Measurements from ENCODE around the gene MRPS14. TPM values are rescaled to one million over a fixed set of nuclear protein-coding genes. Genes with fewer than 3 reads are reported as not detected.

Gene MRPS14
- total RNA-seq, 2 experiments from 2014 or later, result 43.7 to 44.7 TPM

GRCh38 chr1:174991473-174991872, 31.8 kb downstream of the MRPS14 start:
- CTCF ChIA-PET, result interaction anchor here (1.2 kb wide), 1 partner anchor 21 kb away, joined by 3 read pairs; no protein-coding TSS in a partner anchor
- POLR2A ChIA-PET, result interaction anchor here (0.6 kb wide), 1 partner anchor 191 kb away, joined by 4 read pairs; no protein-coding TSS in a partner anchor

DNA sequence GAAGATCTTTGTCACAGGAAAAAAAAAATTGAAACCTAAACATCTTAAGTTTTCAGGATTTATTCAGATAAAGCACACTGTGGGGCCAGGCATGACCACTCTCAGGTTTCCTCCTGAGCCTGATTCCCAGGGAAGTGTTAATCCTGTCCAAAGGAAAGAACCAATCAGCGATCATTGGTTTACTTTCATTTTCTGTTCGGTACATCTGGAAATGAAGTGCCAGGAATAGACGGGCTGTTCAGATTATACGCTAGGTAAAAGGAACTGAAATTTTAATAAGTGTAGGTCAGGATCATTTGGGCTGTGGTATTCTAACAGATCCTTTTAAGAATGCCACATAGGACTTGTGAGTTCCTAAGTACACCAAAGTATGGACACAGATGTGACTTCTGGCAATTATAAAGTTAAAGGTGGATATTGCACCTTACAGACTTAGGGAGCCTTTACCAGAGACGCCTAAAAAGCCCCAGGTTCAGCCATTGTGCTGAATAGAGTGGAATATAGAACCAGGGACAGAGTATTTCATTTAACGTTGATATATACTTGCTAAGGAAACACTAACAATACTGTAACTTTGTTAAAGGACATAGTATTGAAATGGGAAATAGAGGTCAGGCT, 32.7 kb downstream of the MRPS14 start:
- POLR2A ChIA-PET, result no interaction called here
- CTCF ChIA-PET, result interaction anchor here (1.4 kb wide), 1 partner anchor 10 kb away, joined by 5 read pairs; no protein-coding TSS in a partner anchor

DNA sequence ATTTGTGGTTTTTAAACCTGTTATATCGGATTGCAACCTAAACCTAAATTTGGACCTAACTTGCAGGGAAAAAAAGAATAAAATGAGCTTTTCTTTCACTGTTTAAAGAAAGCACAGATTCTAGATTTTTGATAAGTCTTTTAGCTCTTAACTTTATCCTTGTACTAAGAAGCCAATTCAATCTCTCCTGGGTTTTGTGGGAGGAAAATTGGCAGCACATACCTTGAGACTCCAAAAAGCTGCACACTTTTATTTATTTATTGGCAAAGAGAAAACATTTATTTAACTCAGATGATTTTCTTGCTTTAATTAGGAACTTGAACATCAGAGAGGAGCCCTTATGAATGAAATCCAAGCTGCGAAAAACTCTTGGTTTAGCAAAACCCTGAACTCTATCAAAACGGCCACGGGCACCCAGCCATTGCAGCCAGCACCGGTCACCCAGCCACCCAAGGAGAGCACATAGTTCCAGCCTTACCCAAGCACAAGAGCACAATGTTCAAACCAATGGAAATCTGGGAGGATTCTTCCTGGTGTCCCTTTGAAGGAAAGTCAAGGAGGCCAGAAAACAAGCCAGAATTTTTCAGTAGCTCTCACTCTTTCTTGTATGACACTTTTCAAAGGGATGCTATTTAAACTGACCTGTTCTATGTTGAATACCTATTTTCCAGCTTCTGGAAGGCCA, 33.5 kb downstream of the MRPS14 start:
- CTCF ChIA-PET, result interaction anchor here (1.4 to 1.5 kb wide), 2 partner anchors 11 to 24 kb away, joined by 4 to 5 read pairs; no protein-coding TSS in a partner anchor

GRCh38 chr1:174988986-174989385, 34.2 kb downstream of the MRPS14 start:
- ChIA-PET CTCF (interaction anchor here (1.4 to 1.5 kb wide), 2 partner anchors 11 to 23 kb away, joined by 4 to 5 read pairs; no protein-coding TSS in a partner anchor), POLR2A (interaction anchor here (0.6 to 1.0 kb wide), 2 partner anchors 10 to 12 kb away, joined by 3 read pairs; no protein-coding TSS in a partner anchor)

More for the DNA sequence above, 33.5 kb downstream of the MRPS14 start:
- POLR2A ChIA-PET, result interaction anchor here (1.0 kb wide), 1 partner anchor 9 kb away, joined by 3 read pairs; no protein-coding TSS in a partner anchor

- CTCF ChIA-PET, result interaction anchor here (1.5 kb wide), 1 partner anchor 22 kb away, joined by 4 read pairs; no protein-coding TSS in a partner anchor
- POLR2A ChIA-PET, result interaction anchor here (0.6 to 1.0 kb wide), 2 partner anchors 11 to 12 kb away, joined by 3 read pairs; no protein-coding TSS in a partner anchor
Observed at GRCh38 chr1:174988539-174988938, 34.7 kb downstream of the MRPS14 start.

- ChIA-PET CTCF (interaction anchor here (2.1 kb wide), 1 partner anchor 8 kb away, joined by 5 read pairs; no protein-coding TSS in a partner anchor), POLR2A (no interaction called here)
Observed at GRCh38 chr1:174984952-174985351, 38.3 kb downstream of the MRPS14 start.

DNA sequence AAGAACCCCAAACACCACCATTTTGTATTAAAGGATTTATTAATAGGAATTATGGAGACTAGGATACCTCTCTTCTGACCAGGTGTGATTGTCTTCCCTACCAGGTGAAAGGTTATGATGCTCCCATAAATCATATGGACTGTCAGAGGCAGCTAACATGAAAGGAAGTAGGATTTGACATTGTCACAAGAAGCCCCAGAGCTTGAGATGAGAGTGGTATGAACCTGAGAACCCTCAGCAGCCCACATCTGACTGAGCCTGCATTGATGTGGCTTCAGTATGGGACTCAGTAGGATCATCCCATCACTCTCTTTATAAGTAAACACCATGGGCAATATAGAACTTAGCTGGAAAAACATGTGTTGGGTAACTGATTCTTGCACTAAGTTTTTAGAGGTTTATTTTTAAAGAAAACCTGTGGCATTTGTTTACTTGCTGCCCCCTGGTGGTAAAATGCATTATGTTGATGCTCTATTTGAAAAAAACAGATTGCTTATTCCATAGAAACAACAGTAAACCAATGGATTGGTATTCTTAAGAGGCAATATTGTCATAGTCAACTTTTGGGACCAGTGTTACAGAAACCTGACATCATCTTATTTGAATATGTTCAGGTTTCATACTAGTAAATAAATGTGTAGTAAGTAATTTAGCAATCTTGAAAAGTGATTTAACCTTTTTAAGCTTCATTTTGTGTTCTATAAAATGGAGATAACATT, 40.1 kb downstream of the MRPS14 start:
- POLR2A ChIA-PET, result interaction anchor here (0.9 kb wide), 1 partner anchor 90 kb away, joined by 3 read pairs; no protein-coding TSS in a partner anchor
- CTCF ChIA-PET, result interaction anchor here (0.7 to 0.9 kb wide), 2 partner anchors 108 to 188 kb away, joined by 3 read pairs; no protein-coding TSS in a partner anchor

DNA sequence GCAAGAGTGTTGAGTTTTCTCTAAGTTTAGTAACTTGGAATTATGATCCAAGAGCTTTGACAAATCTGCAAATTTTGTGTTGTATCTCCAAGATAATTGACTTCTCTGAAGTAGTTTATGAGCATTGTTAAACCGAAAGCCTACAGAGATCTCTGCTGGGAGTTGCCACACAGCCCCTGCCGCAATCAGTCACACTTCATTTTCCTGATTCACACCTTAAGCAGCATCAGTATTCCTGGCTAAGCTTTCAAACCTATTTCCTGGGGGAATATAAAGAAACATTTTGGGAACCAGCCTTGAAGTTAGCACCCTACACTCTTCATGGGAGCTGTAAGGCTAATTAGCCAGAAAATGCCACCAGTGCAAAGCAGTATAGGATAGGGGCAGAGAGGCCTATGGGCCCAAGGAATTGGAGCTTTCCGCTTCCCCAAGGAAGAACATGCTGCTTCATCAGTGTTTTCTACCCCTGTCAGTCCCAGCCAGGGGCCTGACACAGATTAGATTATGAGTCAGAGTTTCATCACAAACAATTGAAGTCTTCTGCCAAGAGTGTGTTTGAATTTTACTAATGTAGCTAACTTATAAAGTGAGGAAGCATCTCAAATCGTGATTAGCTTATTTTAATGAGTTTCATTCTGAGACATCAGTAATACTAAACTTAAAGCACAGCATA, 46.7 kb downstream of the MRPS14 start:
- CTCF ChIA-PET, result interaction anchor here (1.3 to 1.5 kb wide), 2 partner anchors 9 to 11 kb away, joined by 3 to 5 read pairs; no protein-coding TSS in a partner anchor
- POLR2A ChIA-PET, result interaction anchor here (1.0 kb wide), 1 partner anchor 8 kb away, joined by 3 read pairs; no protein-coding TSS in a partner anchor

GRCh38 chr1:174975764-174976163, 47.5 kb downstream of the MRPS14 start:
- POLR2A ChIA-PET, result no interaction called here
- CTCF ChIA-PET, result interaction anchor here (1.3 to 1.5 kb wide), 2 partner anchors 10 kb away, joined by 3 to 5 read pairs; no protein-coding TSS in a partner anchor

GRCh38 chr1:174974711-174975119, 48.5 kb downstream of the MRPS14 start:
- CTCF ChIA-PET, result no interaction called here
- POLR2A ChIA-PET, result no interaction called here

DNA sequence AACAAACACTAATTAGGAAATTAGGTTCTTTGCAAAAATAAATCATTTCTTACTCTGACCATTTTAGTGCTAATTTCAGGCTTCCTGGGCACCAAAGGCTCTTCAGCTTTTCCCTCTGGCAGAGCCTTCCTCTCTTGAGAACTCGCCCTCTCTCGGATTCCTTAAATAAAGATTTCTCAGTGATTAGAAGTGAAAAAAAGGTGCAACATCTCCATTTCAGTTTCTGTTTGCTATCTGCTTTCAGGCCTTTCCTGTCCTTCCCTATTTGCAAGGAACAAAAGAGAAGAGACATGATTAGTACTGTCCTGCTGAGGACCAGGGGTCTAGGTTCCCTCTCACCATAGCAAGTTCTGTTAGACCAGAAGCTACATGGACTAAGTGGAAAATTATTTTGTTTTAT, 51.3 kb downstream of the MRPS14 start:
- ChIA-PET POLR2A (no interaction called here), CTCF (no interaction called here)

- POLR2A ChIA-PET, result no interaction called here
- CTCF ChIA-PET, result interaction anchor here (1.6 kb wide), 1 partner anchor 172 kb away, joined by 4 read pairs; no protein-coding TSS in a partner anchor
Observed at GRCh38 chr1:174971466-174971865, 51.8 kb downstream of the MRPS14 start.

- CTCF ChIA-PET, result interaction anchor here (1.2 to 1.6 kb wide), 2 partner anchors 22 to 170 kb away, joined by 3 to 4 read pairs; no protein-coding TSS in a partner anchor
- POLR2A ChIA-PET, result interaction anchor here (0.7 to 1.2 kb wide), 2 partner anchors 30 to 157 kb away, joined by 3 read pairs; partner anchors contain the start of gene CACYBP
Observed at GRCh38 chr1:174969977-174970376, 53.2 kb downstream of the MRPS14 start.

DNA sequence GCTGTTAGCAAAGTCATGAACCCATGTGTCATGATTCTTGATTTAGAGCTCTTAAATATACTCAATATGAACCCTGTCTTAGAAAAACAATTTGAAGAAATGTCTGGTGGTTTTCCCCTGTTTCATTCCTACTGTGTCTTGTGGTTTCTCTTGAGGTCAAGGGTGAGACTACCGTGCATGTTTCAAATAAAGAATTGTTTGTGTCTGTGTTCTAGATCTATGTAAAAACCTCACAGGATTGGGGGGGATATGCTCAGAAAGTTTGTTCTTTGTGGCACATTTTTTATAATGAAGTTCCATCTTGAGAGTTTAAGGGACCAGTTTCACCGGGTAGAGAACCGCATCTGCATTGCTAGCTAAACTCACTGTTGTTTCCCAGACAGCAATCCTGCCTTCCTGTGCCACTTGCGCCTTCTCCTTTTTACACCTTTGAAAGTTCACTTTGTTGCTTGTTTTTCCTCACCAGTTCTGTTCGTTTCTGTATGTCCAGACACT, 54.4 kb downstream of the MRPS14 start:
- ChIA-PET POLR2A (interaction anchor here (0.6 to 1.4 kb wide), 4 partner anchors 8 to 56 kb away, joined by 3 to 4 read pairs (median 3); partner anchors contain the start of gene CACYBP), CTCF (interaction anchor here (0.7 kb wide), 2 partner anchors 156 to 169 kb away, joined by 3 read pairs; no protein-coding TSS in a partner anchor)

GRCh38 chr1:174967845-174968705, 55.1 kb downstream of the MRPS14 start:
- POLR2A ChIA-PET, result interaction anchor here (0.6 to 1.4 kb wide), 4 partner anchors 9 to 55 kb away, joined by 3 to 4 read pairs (median 3); partner anchors contain the start of gene CACYBP
- CTCF ChIA-PET, result interaction anchor here (0.7 kb wide), 2 partner anchors 156 to 169 kb away, joined by 3 read pairs; no protein-coding TSS in a partner anchor

GRCh38 chr1:174966008-174966572, 57.1 kb downstream of the MRPS14 start:
- ChIA-PET POLR2A (interaction anchor here (1.0 kb wide), 1 partner anchor 54 kb away, joined by 3 read pairs; no protein-coding TSS in a partner anchor), CTCF (interaction anchor here (0.6 to 1.6 kb wide), 4 partner anchors 8 to 182 kb away, joined by 3 to 4 read pairs (median 4); no protein-coding TSS in a partner anchor)

Measured in activated CD8-positive, alpha-beta memory T cell treated with anti-CD3 and anti-CD28 coated beads for 36 hours (primary cell).